ENCODE measurements around the gene FABP2.
"Not testable (repeated sequence)": the region's sequence is repeated elsewhere in the genome, so short reads cannot be mapped to it uniquely, and the experiment has no call there.

FABP2 gene

GRCh38 chr4:119321921-119322687 is at the start of gene FABP2:
Gene FABP2, minus strand, starts transcription at chr4:119322138. Its CDS starts 36 bp downstream, at chr4:119322102.
- H3K9ac ChIP-seq (ENCODE audit: low read length in 2 of 2): no peak within 1 kb of the TSS
- H3K4me3 ChIP-seq (ENCODE audit: low read length in 2 of 2): no peak within 1 kb of the TSS
- no peaks in the 10 kb centered on the region for H3K36me3 ChIP-seq (ENCODE audit: control insufficient read depth in 2 of 2, insufficient read depth in 2 of 2, low read length in 2 of 2)
- H3K27me3 ChIP-seq (ENCODE audit: control insufficient read depth in 1 of 2, insufficient read depth in 2 of 2, low read length in 2 of 2): no peaks in the 10 kb centered on the region
- no peaks in the 10 kb centered on the region for H3K9me3 ChIP-seq (ENCODE audit: control insufficient read depth in 2 of 2, low read length in 2 of 2)
- H3K4me1 ChIP-seq (ENCODE audit: control insufficient read depth, insufficient read depth, low read length): no peaks in the 10 kb centered on the region
- no peak within 1 kb of the TSS for H3K27ac ChIP-seq (ENCODE audit: low read length)

GRCh38 chr4:119370951-119371683 is 49.2 kb upstream of the FABP2 start:
- H3K27me3 ChIP-seq (ENCODE audit: control insufficient read depth in 1 of 2, insufficient read depth in 2 of 2, low read length in 2 of 2); H3K9ac ChIP-seq (ENCODE audit: low read length in 2 of 2): not testable (repeated sequence)

GRCh38 chr4:119370392-119370791 is 48.5 kb upstream of the FABP2 start:
- not testable (repeated sequence) for H3K9ac ChIP-seq (ENCODE audit: low read length in 2 of 2); H3K4me1 ChIP-seq (ENCODE audit: control insufficient read depth, insufficient read depth, low read length); H3K9me3 ChIP-seq (ENCODE audit: control insufficient read depth in 2 of 2, low read length in 2 of 2); H3K27me3 ChIP-seq (ENCODE audit: control insufficient read depth in 1 of 2, insufficient read depth in 2 of 2, low read length in 2 of 2); H3K36me3 ChIP-seq (ENCODE audit: control insufficient read depth in 2 of 2, insufficient read depth in 2 of 2, low read length in 2 of 2); H3K27ac ChIP-seq (ENCODE audit: low read length); H3K4me3 ChIP-seq (ENCODE audit: low read length in 2 of 2)

More at GRCh38 chr4:119370951-119371683, 49.2 kb upstream of the FABP2 start:
- not testable (repeated sequence) for H3K36me3 ChIP-seq (ENCODE audit: control insufficient read depth in 2 of 2, insufficient read depth in 2 of 2, low read length in 2 of 2); H3K27ac ChIP-seq (ENCODE audit: low read length); H3K4me3 ChIP-seq (ENCODE audit: low read length in 2 of 2); H3K4me1 ChIP-seq (ENCODE audit: control insufficient read depth, insufficient read depth, low read length); H3K9me3 ChIP-seq (ENCODE audit: control insufficient read depth in 2 of 2, low read length in 2 of 2)

GRCh38 chr4:119366802-119367201 is 44.9 kb upstream of the FABP2 start:
- H3K27ac ChIP-seq (ENCODE audit: low read length); H3K27me3 ChIP-seq (ENCODE audit: control insufficient read depth in 1 of 2, insufficient read depth in 2 of 2, low read length in 2 of 2); H3K9ac ChIP-seq (ENCODE audit: low read length in 2 of 2); H3K4me3 ChIP-seq (ENCODE audit: low read length in 2 of 2); H3K36me3 ChIP-seq (ENCODE audit: control insufficient read depth in 2 of 2, insufficient read depth in 2 of 2, low read length in 2 of 2); H3K9me3 ChIP-seq (ENCODE audit: control insufficient read depth in 2 of 2, low read length in 2 of 2); H3K4me1 ChIP-seq (ENCODE audit: control insufficient read depth, insufficient read depth, low read length): not testable (repeated sequence)

GRCh38 chr4:119364203-119364602 is 42.3 kb upstream of the FABP2 start:
- not testable (repeated sequence) for H3K27me3 ChIP-seq (ENCODE audit: control insufficient read depth in 1 of 2, insufficient read depth in 2 of 2, low read length in 2 of 2); H3K36me3 ChIP-seq (ENCODE audit: control insufficient read depth in 2 of 2, insufficient read depth in 2 of 2, low read length in 2 of 2); H3K9me3 ChIP-seq (ENCODE audit: control insufficient read depth in 2 of 2, low read length in 2 of 2); H3K4me1 ChIP-seq (ENCODE audit: control insufficient read depth, insufficient read depth, low read length); H3K27ac ChIP-seq (ENCODE audit: low read length); H3K9ac ChIP-seq (ENCODE audit: low read length in 2 of 2); H3K4me3 ChIP-seq (ENCODE audit: low read length in 2 of 2)

GRCh38 chr4:119363372-119363771 is 41.4 kb upstream of the FABP2 start:
- not testable (repeated sequence) for H3K4me1 ChIP-seq (ENCODE audit: control insufficient read depth, insufficient read depth, low read length); H3K27ac ChIP-seq (ENCODE audit: low read length); H3K9me3 ChIP-seq (ENCODE audit: control insufficient read depth in 2 of 2, low read length in 2 of 2)

GRCh38 chr4:119362413-119362812 is 40.5 kb upstream of the FABP2 start:
- not testable (repeated sequence) for H3K9me3 ChIP-seq (ENCODE audit: control insufficient read depth in 2 of 2, low read length in 2 of 2); H3K9ac ChIP-seq (ENCODE audit: low read length in 2 of 2); H3K27ac ChIP-seq (ENCODE audit: low read length); H3K36me3 ChIP-seq (ENCODE audit: control insufficient read depth in 2 of 2, insufficient read depth in 2 of 2, low read length in 2 of 2); H3K4me1 ChIP-seq (ENCODE audit: control insufficient read depth, insufficient read depth, low read length); H3K27me3 ChIP-seq (ENCODE audit: control insufficient read depth in 1 of 2, insufficient read depth in 2 of 2, low read length in 2 of 2); H3K4me3 ChIP-seq (ENCODE audit: low read length in 2 of 2)

More at GRCh38 chr4:119363372-119363771, 41.4 kb upstream of the FABP2 start:
- not testable (repeated sequence) for H3K27me3 ChIP-seq (ENCODE audit: control insufficient read depth in 1 of 2, insufficient read depth in 2 of 2, low read length in 2 of 2); H3K36me3 ChIP-seq (ENCODE audit: control insufficient read depth in 2 of 2, insufficient read depth in 2 of 2, low read length in 2 of 2); H3K9ac ChIP-seq (ENCODE audit: low read length in 2 of 2); H3K4me3 ChIP-seq (ENCODE audit: low read length in 2 of 2)

GRCh38 chr4:119359873-119360272 is 37.9 kb upstream of the FABP2 start:
- not testable (repeated sequence) for H3K9me3 ChIP-seq (ENCODE audit: control insufficient read depth in 2 of 2, low read length in 2 of 2); H3K27ac ChIP-seq (ENCODE audit: low read length); H3K9ac ChIP-seq (ENCODE audit: low read length in 2 of 2); H3K4me3 ChIP-seq (ENCODE audit: low read length in 2 of 2); H3K4me1 ChIP-seq (ENCODE audit: control insufficient read depth, insufficient read depth, low read length); H3K27me3 ChIP-seq (ENCODE audit: control insufficient read depth in 1 of 2, insufficient read depth in 2 of 2, low read length in 2 of 2); H3K36me3 ChIP-seq (ENCODE audit: control insufficient read depth in 2 of 2, insufficient read depth in 2 of 2, low read length in 2 of 2)

GRCh38 chr4:119356796-119357195 is 34.9 kb upstream of the FABP2 start:
- not testable (repeated sequence) for H3K36me3 ChIP-seq (ENCODE audit: control insufficient read depth in 2 of 2, insufficient read depth in 2 of 2, low read length in 2 of 2); H3K9me3 ChIP-seq (ENCODE audit: control insufficient read depth in 2 of 2, low read length in 2 of 2); H3K4me1 ChIP-seq (ENCODE audit: control insufficient read depth, insufficient read depth, low read length); H3K27me3 ChIP-seq (ENCODE audit: control insufficient read depth in 1 of 2, insufficient read depth in 2 of 2, low read length in 2 of 2); H3K27ac ChIP-seq (ENCODE audit: low read length); H3K9ac ChIP-seq (ENCODE audit: low read length in 2 of 2); H3K4me3 ChIP-seq (ENCODE audit: low read length in 2 of 2)

GRCh38 chr4:119356041-119356440 is 34.1 kb upstream of the FABP2 start:
- H3K27ac ChIP-seq (ENCODE audit: low read length); H3K4me1 ChIP-seq (ENCODE audit: control insufficient read depth, insufficient read depth, low read length); H3K9me3 ChIP-seq (ENCODE audit: control insufficient read depth in 2 of 2, low read length in 2 of 2); H3K4me3 ChIP-seq (ENCODE audit: low read length in 2 of 2); H3K27me3 ChIP-seq (ENCODE audit: control insufficient read depth in 1 of 2, insufficient read depth in 2 of 2, low read length in 2 of 2); H3K9ac ChIP-seq (ENCODE audit: low read length in 2 of 2); H3K36me3 ChIP-seq (ENCODE audit: control insufficient read depth in 2 of 2, insufficient read depth in 2 of 2, low read length in 2 of 2): not testable (repeated sequence)

GRCh38 chr4:119353364-119353763 is 31.4 kb upstream of the FABP2 start:
- not testable (repeated sequence) for H3K9me3 ChIP-seq (ENCODE audit: control insufficient read depth in 2 of 2, low read length in 2 of 2); H3K27me3 ChIP-seq (ENCODE audit: control insufficient read depth in 1 of 2, insufficient read depth in 2 of 2, low read length in 2 of 2); H3K27ac ChIP-seq (ENCODE audit: low read length); H3K36me3 ChIP-seq (ENCODE audit: control insufficient read depth in 2 of 2, insufficient read depth in 2 of 2, low read length in 2 of 2); H3K9ac ChIP-seq (ENCODE audit: low read length in 2 of 2); H3K4me3 ChIP-seq (ENCODE audit: low read length in 2 of 2); H3K4me1 ChIP-seq (ENCODE audit: control insufficient read depth, insufficient read depth, low read length)
